ENCODE measurements around the gene RCE1.

Gene RCE1

GRCh38 chr11:66852466-66853241 is 9.4 kb downstream of the RCE1 start:
- Histone ChIP-seq H3K36me3 (ENCODE audit: insufficient read depth, low read length) (no peaks in the 10 kb centered on the region; the same call in 1 of the 2 replicates), H3K9ac (ENCODE audit: insufficient read length) (no peak overlapping the region), H3K9me3 (ENCODE audit: low read depth, low read length) (no peaks in the 10 kb centered on the region), H3K27ac (no peak overlapping the region), H3K4me3 (no peak overlapping the region)
- TF ChIP-seq FOXP2 (optimal IDR thresholded peaks at IDR 0.05; ENCODE audit: control extremely low read depth, extremely low read length, insufficient read depth), result no peak
- TF ChIP-seq EZH2 (IDR thresholded peaks at IDR 0.05), result no peak
- no peak for TF ChIP-seq POLR2AphosphoS5 (IDR thresholded peaks at IDR 0.05; ENCODE audit: borderline replicate concordance, low read depth, low read length)
- DNase-seq (ENCODE audit: low read depth, low spot score), result no peak

GRCh38 chr11:66853242-66854229 is 10.3 kb downstream of the RCE1 start:
- H3K9ac ChIP-seq (ENCODE audit: insufficient read length), result no peak overlapping the region
- DNase-seq (ENCODE audit: low read depth, low spot score), result no peak

GRCh38 chr11:66854231-66854661 is 11.0 kb downstream of the RCE1 start:
- H3K9ac ChIP-seq (ENCODE audit: insufficient read length), result no peak overlapping the region
- DNase-seq (ENCODE audit: low read depth, low spot score), result no peak
- H3K9me3 ChIP-seq (ENCODE audit: low read depth, low read length), result no peaks in the 10 kb centered on the region
- H3K36me3 ChIP-seq (ENCODE audit: insufficient read depth, low read length), result no peaks in the 10 kb centered on the region; the same call in 1 of the 2 replicates
- no peak overlapping the region for H3K4me3 ChIP-seq
- H3K27ac ChIP-seq, result no peak overlapping the region
- TF ChIP-seq EZH2 (IDR thresholded peaks at IDR 0.05) (no peak), FOXP2 (optimal IDR thresholded peaks at IDR 0.05; ENCODE audit: control extremely low read depth, extremely low read length, insufficient read depth) (no peak), POLR2AphosphoS5 (IDR thresholded peaks at IDR 0.05; ENCODE audit: borderline replicate concordance, low read depth, low read length) (no peak)

More at GRCh38 chr11:66853242-66854229, 10.3 kb downstream of the RCE1 start:
- H3K4me3 ChIP-seq, result no peak overlapping the region
- TF ChIP-seq FOXP2 (optimal IDR thresholded peaks at IDR 0.05; ENCODE audit: control extremely low read depth, extremely low read length, insufficient read depth), result no peak
- TF ChIP-seq POLR2AphosphoS5 (IDR thresholded peaks at IDR 0.05; ENCODE audit: borderline replicate concordance, low read depth, low read length), result no peak
- no peak for TF ChIP-seq EZH2 (IDR thresholded peaks at IDR 0.05)
- no peak overlapping the region for H3K27ac ChIP-seq
- no peaks in the 10 kb centered on the region; the same call in 1 of the 2 replicates for H3K36me3 ChIP-seq (ENCODE audit: insufficient read depth, low read length)
- no peaks in the 10 kb centered on the region for H3K9me3 ChIP-seq (ENCODE audit: low read depth, low read length)

GRCh38 chr11:66854729-66855211 is 11.5 kb downstream of the RCE1 start:
- no peak for TF ChIP-seq FOXP2 (optimal IDR thresholded peaks at IDR 0.05; ENCODE audit: control extremely low read depth, extremely low read length, insufficient read depth)
- TF ChIP-seq EZH2 (IDR thresholded peaks at IDR 0.05), result no peak
- TF ChIP-seq POLR2AphosphoS5 (IDR thresholded peaks at IDR 0.05; ENCODE audit: borderline replicate concordance, low read depth, low read length), result no peak
- no peak overlapping the region for H3K9ac ChIP-seq (ENCODE audit: insufficient read length)
- no peak overlapping the region for H3K4me3 ChIP-seq
- no peaks in the 10 kb centered on the region for H3K9me3 ChIP-seq (ENCODE audit: low read depth, low read length)
- H3K36me3 ChIP-seq (ENCODE audit: insufficient read depth, low read length), result no peaks in the 10 kb centered on the region; the same call in 1 of the 2 replicates
- DNase-seq (ENCODE audit: low read depth, low spot score), result no peak
- peak overlapping the region; percentile 89; the same call in 1 of the 2 replicates for H3K27ac ChIP-seq

GRCh38 chr11:66855574-66856495 is 12.6 kb downstream of the RCE1 start:
- no peaks in the 10 kb centered on the region; the same call in 1 of the 2 replicates for H3K36me3 ChIP-seq (ENCODE audit: insufficient read depth, low read length)
- peak overlapping the region; percentile 79 for H3K9ac ChIP-seq (ENCODE audit: insufficient read length)
- H3K27ac ChIP-seq, result peak overlapping the region; percentile 89
- no peaks in the 10 kb centered on the region for H3K9me3 ChIP-seq (ENCODE audit: low read depth, low read length)
- TF ChIP-seq FOXP2 (optimal IDR thresholded peaks at IDR 0.05; ENCODE audit: control extremely low read depth, extremely low read length, insufficient read depth) (no peak), POLR2AphosphoS5 (IDR thresholded peaks at IDR 0.05; ENCODE audit: borderline replicate concordance, low read depth, low read length) (peak; percentile 65)
- H3K4me3 ChIP-seq, result peak overlapping the region; percentile 94
- DNase-seq (ENCODE audit: low read depth, low spot score), result no peak

GRCh38 chr11:66856496-66857233 is 13.4 kb downstream of the RCE1 start, which contains the start of gene LRFN4:
Gene LRFN4 (plus strand): TSS chr11:66857064. CDS start chr11:66857745, 681 bp downstream.
- peak within 1 kb of the TSS; percentile 79 for H3K9ac ChIP-seq (ENCODE audit: insufficient read length)
- H3K27ac ChIP-seq, result peak within 1 kb of the TSS; percentile 89
- DNase-seq (ENCODE audit: low read depth, low spot score), result no peak
- H3K36me3 ChIP-seq (ENCODE audit: insufficient read depth, low read length), result no peaks in the 10 kb centered on the region; the same call in 1 of the 2 replicates
- H3K9me3 ChIP-seq (ENCODE audit: low read depth, low read length), result no peaks in the 10 kb centered on the region
- H3K4me3 ChIP-seq, result peak within 1 kb of the TSS; percentile 94
- TF ChIP-seq POLR2AphosphoS5 (IDR thresholded peaks at IDR 0.05; ENCODE audit: borderline replicate concordance, low read depth, low read length) (peak; percentile 82; the same call in 1 of the 2 replicates), FOXP2 (optimal IDR thresholded peaks at IDR 0.05; ENCODE audit: control extremely low read depth, extremely low read length, insufficient read depth) (no peak)

All from SK-N-MC (cell line).